ENCODE measurements around the gene ASPG.

DNA sequence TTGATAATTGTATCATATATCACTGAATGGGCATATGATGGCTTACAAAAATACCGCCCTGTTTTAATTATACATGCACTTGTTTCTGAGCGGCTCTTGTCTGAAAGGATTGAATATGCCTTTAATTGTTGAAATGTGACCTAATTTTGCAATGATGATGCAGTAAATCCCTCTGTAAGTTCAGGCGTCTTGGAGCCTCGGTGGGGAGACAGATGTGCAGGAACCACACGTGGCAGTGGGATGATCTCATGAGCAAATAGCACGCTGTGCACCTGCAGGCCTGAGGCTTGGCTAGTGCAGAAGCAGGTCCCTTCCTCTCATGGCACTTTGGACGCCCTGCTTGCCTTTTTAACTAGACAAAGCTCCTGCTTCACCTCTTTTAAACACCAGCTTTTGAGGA, 49.3 kb upstream of the ASPG start:
- TF ChIP-seq POLR2A (IDR thresholded peaks at IDR 0.05; ENCODE audit: low read depth, low read length) (no peak), POLR2AphosphoS5 (IDR thresholded peaks at IDR 0.05; ENCODE audit: low read depth, low read length) (no peak), TAF1 (IDR thresholded peaks at IDR 0.05; ENCODE audit: borderline replicate concordance, low read depth, low read length) (no peak)
